HFFc6 (cell line): ENCODE results near the gene PCARE. TPM values are rescaled to one million over a fixed set of nuclear protein-coding genes. Genes with fewer than 3 reads are reported as not detected.

Source experiments
- DNase-seq: peaks from one replicate; pipeline ENCODE4 v3.0.0-alpha.2; 2018
- H3K27ac Mint-ChIP-seq: 2 replicates; pipeline ENCODE4 v1.8.0; 2020; ENCODE audit warnings: mild to moderate bottlenecking, mixed read lengths
- H3K27me3 Mint-ChIP-seq: 2 replicates; pipeline ENCODE4 v1.8.0; 2021; ENCODE audit warnings: mild to moderate bottlenecking, moderate library complexity, mixed read lengths; ENCODE audit not compliant: insufficient read depth
- H3K36me3 Mint-ChIP-seq: 2 replicates; pipeline ENCODE4 v1.8.0; 2021; ENCODE audit warnings: low read depth, mixed read lengths
- H3K4me1 Mint-ChIP-seq: 2 replicates; pipeline ENCODE4 v1.8.0; 2020; ENCODE audit warnings: low read depth, mixed read lengths
- H3K4me3 Mint-ChIP-seq: 2 replicates; pipeline ENCODE4 v1.8.0; 2020; ENCODE audit warnings: mild to moderate bottlenecking, moderate library complexity, mixed read lengths
- H3K9me3 Mint-ChIP-seq: 2 replicates; pipeline ENCODE4 v1.8.0; 2020; ENCODE audit warnings: mild to moderate bottlenecking, mixed read lengths
- CTCF ChIP-seq: fragments of 200-600 bp; sonication (generic); IDR thresholded peaks from 2 replicates; pipeline ENCODE4 v1.5.0; 2021; ENCODE audit warnings: antibody characterized with exemption, mild to moderate bottlenecking
- total RNA-seq, 6 experiments: library from RNA; stranded (reverse); fragmentation: NEBNext Ultra II Directional; extraction: Animal tissue kit (Norgen Biotek cat#: 25700); gene quantifications; 2 replicates in 1 of 6; 3 replicates in 5 of 6; pipeline ENCODE4 v1.2.3, GENCODE V29; 2021

Gene PCARE
- total RNA-seq, 6 experiments from 2014 or later, result not detected

- H3K4me3 Mint-ChIP-seq, result no peak overlapping the region
- no peak overlapping the region for H3K27ac Mint-ChIP-seq
- H3K27me3 Mint-ChIP-seq, result peaks cover 13% of the 10 kb centered on the region
Measured at GRCh38 chr2:29050591-29050990, 23.7 kb downstream of the PCARE start.

GRCh38 chr2:29047083-29047845 is 27.1 kb downstream of the PCARE start:
- Mint-ChIP-seq H3K27ac (no peak overlapping the region), H3K27me3 (peaks cover 12% of the 10 kb centered on the region), H3K9me3 (no peaks in the 10 kb centered on the region), H3K36me3 (no peaks in the 10 kb centered on the region), H3K4me3 (no peak overlapping the region), H3K4me1 (peaks cover 11% of the 10 kb centered on the region; the same call in 1 of the 2 replicates)
- no peak for DNase-seq
- no peak for TF ChIP-seq CTCF

More at GRCh38 chr2:29050591-29050990, 23.7 kb downstream of the PCARE start:
- no peak for TF ChIP-seq CTCF
- no peaks in the 10 kb centered on the region for H3K9me3 Mint-ChIP-seq
- no peaks in the 10 kb centered on the region for H3K4me1 Mint-ChIP-seq
- DNase-seq, result no peak
- no peaks in the 10 kb centered on the region for H3K36me3 Mint-ChIP-seq

- no peak for TF ChIP-seq CTCF
- H3K4me3 Mint-ChIP-seq, result no peak overlapping the region
- no peak overlapping the region for H3K27ac Mint-ChIP-seq
- H3K4me1 Mint-ChIP-seq, result peaks cover 12% of the 10 kb centered on the region; the same call in 1 of the 2 replicates
- H3K27me3 Mint-ChIP-seq, result peaks cover 12% of the 10 kb centered on the region
- H3K36me3 Mint-ChIP-seq, result no peaks in the 10 kb centered on the region
- no peak for DNase-seq
- H3K9me3 Mint-ChIP-seq, result no peaks in the 10 kb centered on the region
Measured at GRCh38 chr2:29046321-29046720, 28.0 kb downstream of the PCARE start.

GRCh38 chr2:29044459-29044858 is 29.9 kb downstream of the PCARE start:
- TF ChIP-seq CTCF, result no peak
- Mint-ChIP-seq H3K4me3 (no peak overlapping the region), H3K27ac (no peak overlapping the region), H3K27me3 (peaks cover 10% of the 10 kb centered on the region), H3K4me1 (peaks cover 27% of the 10 kb centered on the region; the same call in 1 of the 2 replicates), H3K9me3 (no peaks in the 10 kb centered on the region), H3K36me3 (no peaks in the 10 kb centered on the region)
- no peak for DNase-seq

GRCh38 chr2:29042561-29043075 is 31.7 kb downstream of the PCARE start:
- H3K4me3 Mint-ChIP-seq, result no peak overlapping the region
- TF ChIP-seq CTCF, result no peak
- H3K36me3 Mint-ChIP-seq, result no peaks in the 10 kb centered on the region
- no peak for DNase-seq
- H3K27ac Mint-ChIP-seq, result peak overlapping the region; percentile 32; the same call in 1 of the 2 replicates
- peaks cover 30% of the 10 kb centered on the region; the same call in 1 of the 2 replicates for H3K4me1 Mint-ChIP-seq
- H3K9me3 Mint-ChIP-seq, result no peaks in the 10 kb centered on the region
- H3K27me3 Mint-ChIP-seq, result peaks cover 11% of the 10 kb centered on the region
